LNCaP clone FGC (cell line): ENCODE results near the gene ABHD17A.

Experiments used
- DNase-seq: peaks from one replicate; pipeline ENCODE4 v3.0.0-alpha.2; 2011; ENCODE audit warnings: low read depth
- H3K4me3 ChIP-seq: 2 replicates; pipeline ENCODE4 v1.5.1; 2011; ENCODE audit warnings: mild to moderate bottlenecking, low read depth, low read length, control low read depth
- CTCF ChIP-seq: IDR thresholded peaks from 2 replicates; pipeline ENCODE4 v1.5.1; 2012; ENCODE audit warnings: mild to moderate bottlenecking; ENCODE audit not compliant: control insufficient read depth, insufficient read depth; ENCODE audit errors: extremely low read depth

ABHD17A gene

GRCh38 chr19:1849886-1850398 lies 35.4 kb downstream of the ABHD17A start:
- H3K4me3 ChIP-seq, result no peak overlapping the region
- no peak for DNase-seq
- TF ChIP-seq CTCF, result no peak

GRCh38 chr19:1849132-1849474 lies 36.2 kb downstream of the ABHD17A start:
- no peak overlapping the region for H3K4me3 ChIP-seq
- no peak for TF ChIP-seq CTCF
- DNase-seq, result no peak

- peak within 1 kb of the TSS; percentile 98 for H3K4me3 ChIP-seq
- TF ChIP-seq CTCF, result peak; percentile 93
- DNase-seq, result peak; percentile 84
These were observed 36.7 kb downstream of the ABHD17A start, which contains the start of gene REXO1 for GRCh38 chr19:1848399-1849131. REXO1 (minus strand) TSS chr19:1848483; CDS start chr19:1848358, 125 bp downstream.

- no peak for TF ChIP-seq CTCF
- no peak for DNase-seq
- peak overlapping the region; percentile 98 for H3K4me3 ChIP-seq
These were observed 37.5 kb downstream of the ABHD17A start for GRCh38 chr19:1847684-1848398.

GRCh38 chr19:1847348-1847683 lies 38.0 kb downstream of the ABHD17A start:
- no peak for TF ChIP-seq CTCF
- no peak for DNase-seq

GRCh38 chr19:1846517-1847204 lies 38.6 kb downstream of the ABHD17A start:
- H3K4me3 ChIP-seq, result peak overlapping the region; percentile 98
- no peak for TF ChIP-seq CTCF
- no peak for DNase-seq

More at GRCh38 chr19:1847348-1847683, 38.0 kb downstream of the ABHD17A start:
- H3K4me3 ChIP-seq, result peak overlapping the region; percentile 98
